GM18870 (cell line): ENCODE measurements around the gene XCL2.
"Not testable (repeated sequence)": the region's sequence is repeated elsewhere in the genome, so short reads cannot be mapped to it uniquely, and the experiment has no call there.

Experiments
- ATAC-seq: cut with Tn5 transposase; IDR thresholded peaks from one replicate; pipeline ENCODE4 v1.9.1; 2021; ENCODE audit warnings: moderate library complexity; ENCODE audit not compliant: unreplicated experiment

XCL2 gene, protein sequence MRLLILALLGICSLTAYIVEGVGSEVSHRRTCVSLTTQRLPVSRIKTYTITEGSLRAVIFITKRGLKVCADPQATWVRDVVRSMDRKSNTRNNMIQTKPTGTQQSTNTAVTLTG

DNA sequence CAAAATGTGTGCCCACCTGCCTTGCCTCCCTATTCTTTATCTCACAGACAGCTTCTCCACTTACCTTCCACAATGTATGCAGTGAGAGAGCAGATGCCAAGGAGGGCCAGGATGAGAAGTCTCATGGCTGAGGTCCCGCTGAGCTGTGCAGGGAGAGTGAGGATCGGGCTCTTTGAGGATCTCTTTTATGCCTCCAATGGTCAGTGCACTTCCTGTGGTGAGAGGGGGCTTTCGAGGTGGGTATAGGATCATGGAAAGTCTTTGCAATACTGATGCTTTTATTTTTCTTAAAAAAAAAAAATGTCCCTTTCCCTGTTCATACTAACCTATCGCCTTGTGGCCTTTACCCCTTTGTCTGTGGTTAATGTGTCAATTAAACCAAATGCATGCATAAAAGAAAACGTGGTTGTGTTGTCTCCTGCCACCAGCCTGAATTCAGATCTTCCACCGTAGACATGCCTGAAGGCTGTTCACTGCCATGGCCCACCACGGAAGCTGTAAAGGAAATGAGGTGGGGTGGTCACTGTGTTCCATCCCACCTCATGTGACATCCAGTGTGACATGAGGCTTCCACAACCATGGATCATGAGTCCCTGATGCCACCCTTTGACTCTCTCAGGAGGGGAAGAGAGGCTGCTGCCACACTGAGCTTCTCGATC is at the start of gene XCL2:
Gene XCL2 (minus strand): TSS at position 158 of the 659 bp plus-strand sequence. CDS start 33 bp downstream, at position 125.
- not testable (repeated sequence) for ATAC-seq

DNA sequence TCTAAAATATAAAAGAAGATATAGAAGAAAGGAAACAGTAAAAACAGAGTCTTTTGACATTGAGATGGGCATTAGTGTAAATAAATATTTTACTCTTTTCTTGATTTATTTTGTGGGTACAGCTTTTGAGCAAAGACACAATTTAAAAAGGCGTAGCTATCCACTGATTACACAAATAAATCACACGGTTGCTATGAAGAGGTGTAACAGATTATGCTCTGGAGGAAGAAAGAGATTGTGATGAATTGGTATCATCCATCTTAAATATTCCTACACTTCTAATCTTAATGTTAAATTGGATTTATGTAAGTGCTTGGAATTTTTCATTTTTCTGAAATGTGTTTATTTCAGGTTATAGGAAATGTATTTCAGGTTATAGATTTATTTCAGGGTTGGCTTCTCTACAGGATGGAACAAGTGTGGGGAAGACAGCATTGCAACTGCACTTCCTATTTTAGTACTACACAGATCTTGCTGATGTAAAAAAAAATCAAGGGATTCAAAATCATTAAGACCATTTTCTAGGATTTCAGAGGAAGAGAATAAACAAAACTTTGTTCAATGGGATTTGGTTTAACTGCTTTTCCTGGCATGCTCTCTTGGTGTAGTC is 47.9 kb upstream of the XCL2 start:
- no peak for ATAC-seq

DNA sequence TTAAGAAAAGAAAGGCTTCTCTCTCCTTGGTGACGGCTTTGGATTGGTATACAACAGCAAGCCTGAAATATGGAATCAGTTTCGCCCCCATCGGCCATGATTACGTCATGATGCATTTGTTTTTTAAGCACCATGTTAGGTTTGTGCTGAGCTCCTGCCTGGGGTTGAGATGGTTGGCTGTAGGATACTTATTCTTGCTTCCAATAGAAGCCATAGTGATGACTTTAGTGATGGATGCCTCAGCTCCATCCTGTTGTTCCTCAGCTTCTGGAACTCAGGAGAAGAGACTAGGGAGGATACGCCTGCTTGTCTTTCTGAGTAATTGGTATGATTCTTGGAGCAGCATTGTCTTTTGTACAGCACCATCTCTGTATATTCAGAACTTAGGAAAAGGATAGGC is 47.3 kb upstream of the XCL2 start:
- ATAC-seq = no peak

DNA sequence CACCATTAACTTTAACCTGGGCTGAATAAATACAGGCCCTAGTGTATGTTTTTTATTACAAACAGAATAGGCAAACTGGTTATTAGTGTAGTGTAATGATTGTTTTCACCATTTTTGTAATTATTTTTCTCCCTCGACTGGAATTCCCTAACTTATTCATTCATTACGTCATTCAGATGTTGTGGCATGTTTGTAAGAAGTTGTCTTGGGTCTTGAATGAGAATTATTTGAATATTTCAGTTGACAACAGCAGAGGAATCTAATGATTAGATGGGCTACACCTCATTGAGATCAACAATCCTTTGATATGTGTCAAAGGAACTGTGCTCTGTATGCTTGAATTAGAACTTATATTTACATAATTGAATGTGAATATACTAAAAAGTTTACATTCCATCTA is 45.4 kb upstream of the XCL2 start:
- ATAC-seq = no peak

DNA sequence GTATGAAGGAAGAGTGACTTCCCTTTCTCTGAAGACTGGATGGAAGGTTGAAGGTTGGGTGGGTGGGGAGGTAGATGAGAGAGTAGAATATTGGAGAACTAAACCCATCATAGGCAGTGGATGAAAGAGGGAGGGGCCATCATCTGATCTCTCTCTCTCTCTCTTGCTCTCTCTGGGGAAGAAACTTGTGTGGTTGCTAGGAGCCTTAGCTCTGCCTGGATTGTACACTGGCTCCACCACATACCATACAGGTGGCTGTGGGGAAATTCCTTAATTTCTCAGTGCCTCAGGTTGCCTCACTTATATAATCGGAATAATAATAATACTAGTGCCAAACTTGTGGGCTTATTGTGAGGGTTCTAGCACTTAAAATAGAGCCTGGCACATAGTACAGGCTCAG is 42.1 kb upstream of the XCL2 start:
- no peak for ATAC-seq

DNA sequence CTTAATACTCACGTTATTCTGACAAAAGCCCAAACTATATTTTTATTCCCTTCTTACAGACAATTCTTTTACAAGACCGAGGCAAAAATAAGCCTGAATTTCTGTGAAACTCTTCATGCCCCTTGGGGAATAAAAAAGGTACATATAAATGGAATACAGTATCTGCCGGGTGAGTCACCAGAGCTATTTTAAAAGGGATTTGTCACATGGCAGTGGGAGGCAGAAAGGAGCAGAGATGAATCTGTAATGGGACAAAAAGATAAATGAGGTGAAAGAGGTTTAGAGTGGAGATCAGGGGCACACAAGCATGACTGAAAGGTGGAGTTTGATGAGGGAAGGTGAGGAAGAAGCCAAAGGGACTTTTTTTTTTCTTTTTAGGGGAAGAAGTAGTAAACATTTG is 41.4 kb upstream of the XCL2 start:
- ATAC-seq = no peak

DNA sequence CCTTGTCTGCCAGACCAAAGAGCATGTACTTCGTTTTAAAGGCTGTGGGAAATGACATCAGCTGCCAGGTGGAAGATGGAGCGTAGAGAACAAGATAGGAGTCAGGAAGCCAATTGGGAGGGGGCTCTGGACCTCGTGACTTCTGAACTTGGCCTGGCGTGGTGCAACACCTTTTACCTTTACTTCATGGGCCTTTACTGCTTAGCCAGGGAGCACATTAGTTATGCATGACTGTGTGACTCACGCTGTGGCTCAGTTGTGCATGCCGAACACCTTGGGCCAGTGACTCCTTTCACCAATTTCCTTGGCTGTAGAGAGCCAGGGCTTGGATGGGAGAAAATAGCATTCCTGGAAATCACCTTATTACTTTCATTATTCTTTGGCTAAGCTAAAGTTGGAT is 39.8 kb upstream of the XCL2 start:
- ATAC-seq = no peak

DNA sequence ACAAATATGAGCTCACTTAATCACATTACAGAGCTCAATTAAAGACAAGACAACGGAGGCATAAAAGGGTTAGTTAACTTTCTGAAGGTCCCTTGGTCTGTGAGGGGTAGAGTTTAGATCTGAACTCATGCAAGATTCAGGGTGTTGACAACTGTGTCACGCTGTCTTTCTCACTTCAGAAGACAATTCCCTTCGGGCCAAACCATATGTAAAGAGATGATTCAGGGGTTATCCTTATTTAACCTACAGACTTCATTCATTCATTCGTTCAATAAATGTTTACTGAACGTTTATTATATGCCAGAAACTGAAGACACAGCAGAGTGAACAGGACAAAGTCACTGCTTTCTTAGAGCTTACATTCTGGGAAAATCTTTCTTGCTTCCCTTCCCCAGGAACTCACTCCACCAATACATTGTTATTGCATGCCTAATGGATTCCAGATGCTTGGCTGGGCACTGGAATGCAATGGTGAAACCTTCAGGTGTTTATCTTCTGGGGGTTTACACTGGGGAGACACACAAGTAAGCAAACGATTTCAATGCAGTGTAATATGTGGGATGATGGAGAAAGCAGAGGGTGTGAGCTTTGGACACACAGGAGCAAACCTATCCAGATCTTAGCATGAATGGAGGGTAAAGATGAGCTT is 39.0 kb upstream of the XCL2 start:
- no peak for ATAC-seq

DNA sequence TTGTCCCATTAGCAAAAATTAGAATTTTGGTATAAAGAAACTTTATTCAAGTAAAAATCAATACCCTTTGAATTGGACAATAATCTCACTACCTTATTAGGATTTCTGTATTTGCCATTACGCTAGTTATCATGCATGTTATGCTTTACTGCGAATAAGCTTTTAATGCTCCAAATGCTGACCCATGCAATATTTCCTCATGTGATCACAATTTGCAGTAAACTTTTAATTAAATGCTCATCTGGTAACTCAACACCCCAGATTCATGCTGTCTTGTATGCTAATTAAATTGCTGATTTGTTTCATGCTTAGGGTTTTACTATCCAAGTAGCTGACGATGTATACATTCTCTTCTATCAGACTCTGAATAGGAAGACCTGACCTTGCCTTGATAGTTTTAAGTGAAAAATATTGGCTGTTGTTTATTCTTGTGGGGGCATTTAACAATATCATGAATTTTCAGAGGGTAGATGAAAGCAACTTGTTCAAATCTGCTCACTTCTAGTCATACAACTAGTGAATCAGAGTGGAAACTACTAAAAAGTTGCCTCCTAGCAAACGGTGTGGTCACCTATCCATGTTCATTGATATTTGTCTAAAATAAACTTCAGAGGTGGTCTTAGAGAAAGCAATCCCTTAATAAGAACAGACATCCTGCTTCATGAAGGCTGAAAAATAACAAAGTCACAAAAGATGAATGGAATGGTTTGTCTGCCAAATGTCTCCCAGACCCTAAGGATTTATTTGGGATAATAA is 38.2 kb upstream of the XCL2 start:
- ATAC-seq = no peak

DNA sequence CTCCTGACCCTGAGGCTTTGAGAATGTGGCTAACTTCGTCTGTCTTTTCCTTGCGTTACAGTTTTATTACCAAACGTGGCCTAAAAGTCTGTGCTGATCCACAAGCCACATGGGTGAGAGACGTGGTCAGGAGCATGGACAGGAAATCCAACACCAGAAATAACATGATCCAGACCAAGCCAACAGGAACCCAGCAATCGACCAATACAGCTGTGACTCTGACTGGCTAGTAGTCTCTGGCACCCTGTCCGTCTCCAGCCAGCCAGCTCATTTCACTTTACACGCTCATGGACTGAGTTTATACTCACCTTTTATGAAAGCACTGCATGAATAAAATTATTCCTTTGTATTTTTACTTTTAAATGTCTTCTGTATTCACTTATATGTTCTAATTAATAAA is 37.2 kb upstream of the XCL2 start:
- not testable (repeated sequence) for ATAC-seq

DNA sequence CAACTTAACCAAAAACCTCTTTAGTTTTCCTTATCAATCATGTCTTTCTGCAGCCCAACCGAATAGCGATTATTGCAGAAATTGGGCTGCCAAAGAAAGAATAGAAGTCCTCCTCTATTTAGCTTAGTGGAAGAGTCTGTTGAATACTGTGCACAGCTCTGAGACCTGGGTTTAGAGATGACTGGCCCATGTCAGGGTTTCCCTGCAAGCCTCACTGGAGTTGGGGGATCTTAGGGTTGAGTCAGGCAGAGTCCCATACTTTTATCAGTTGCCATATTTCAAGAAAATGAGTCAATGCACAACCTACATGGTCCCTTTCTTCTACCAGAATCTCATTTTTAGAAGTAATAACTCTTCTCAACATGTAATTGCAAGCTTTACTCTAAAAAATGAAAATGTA is 36.5 kb upstream of the XCL2 start:
- not testable (repeated sequence) for ATAC-seq

DNA sequence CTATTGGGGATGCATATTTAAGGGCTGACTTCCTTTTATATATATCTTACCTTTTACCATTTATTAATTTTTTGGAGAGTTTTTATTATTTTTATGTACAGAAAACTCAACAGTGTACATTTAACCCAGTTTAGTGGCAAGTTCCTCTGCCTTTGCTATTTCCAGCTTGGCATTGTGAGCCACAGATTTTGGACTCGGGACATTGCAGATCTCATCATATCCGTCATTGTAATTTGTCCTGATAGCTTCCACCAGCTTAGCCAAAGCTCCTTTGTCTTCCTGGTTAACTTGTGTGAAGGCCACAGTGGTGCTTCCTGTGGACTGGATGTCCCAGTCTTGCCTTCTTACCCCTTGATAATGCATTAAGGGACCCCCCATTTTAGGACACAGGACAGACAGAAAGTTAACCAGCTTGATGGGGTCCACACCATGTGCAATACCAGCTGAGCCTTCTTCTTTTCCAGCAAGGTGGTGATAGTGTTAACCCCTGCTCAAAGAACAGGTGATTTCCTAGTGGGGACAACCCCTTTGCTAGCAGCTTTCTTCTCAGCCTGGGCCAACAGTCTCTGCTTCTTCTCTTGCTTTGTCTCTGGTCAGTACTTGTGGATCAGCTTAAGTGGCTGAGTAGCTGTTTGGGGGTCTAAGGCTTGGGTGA is 34.9 kb upstream of the XCL2 start:
- not testable (repeated sequence) for ATAC-seq

DNA sequence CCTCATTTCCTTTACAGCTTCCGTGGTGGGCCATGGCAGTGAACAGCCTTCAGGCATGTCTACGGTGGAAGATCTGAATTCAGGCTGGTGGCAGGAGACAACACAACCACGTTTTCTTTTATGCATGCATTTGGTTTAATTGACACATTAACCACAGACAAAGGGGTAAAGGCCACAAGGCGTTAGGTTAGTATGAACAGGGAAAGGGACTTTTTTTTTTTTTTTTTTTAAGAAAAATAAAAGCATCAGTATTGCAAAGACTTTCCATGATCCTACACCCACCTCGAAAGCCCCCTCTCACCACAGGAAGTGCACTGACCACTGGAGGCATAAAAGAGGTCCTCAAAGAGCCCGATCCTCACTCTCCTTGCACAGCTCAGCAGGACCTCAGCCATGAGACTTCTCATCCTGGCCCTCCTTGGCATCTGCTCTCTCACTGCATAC is 32.5 kb upstream of the XCL2 start, which contains the start of gene XCL1:
Gene XCL1 (plus strand): TSS at position 361 of the 444 bp plus-strand sequence. CDS start 33 bp downstream, at position 394.
- not testable (repeated sequence) for ATAC-seq

DNA sequence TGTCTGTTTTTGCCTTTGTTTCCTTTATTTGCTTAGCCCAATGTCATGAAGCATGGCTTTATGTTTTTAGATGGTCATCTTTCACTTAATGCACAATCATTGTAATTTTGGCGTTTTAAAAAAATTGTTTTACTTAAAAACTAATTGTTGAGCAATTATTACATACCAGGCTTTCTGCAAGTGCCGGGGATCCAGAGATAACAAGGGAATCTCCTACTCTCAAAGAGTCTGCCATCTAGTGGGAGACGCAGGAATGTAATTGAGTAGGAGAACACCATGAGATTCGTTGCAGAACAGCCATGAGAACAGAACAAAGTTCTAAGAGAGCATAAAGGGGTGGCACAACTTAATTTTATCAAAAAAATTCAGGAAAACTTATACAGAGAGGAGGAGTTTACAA is 30.4 kb upstream of the XCL2 start:
- ATAC-seq = not testable (repeated sequence)

DNA sequence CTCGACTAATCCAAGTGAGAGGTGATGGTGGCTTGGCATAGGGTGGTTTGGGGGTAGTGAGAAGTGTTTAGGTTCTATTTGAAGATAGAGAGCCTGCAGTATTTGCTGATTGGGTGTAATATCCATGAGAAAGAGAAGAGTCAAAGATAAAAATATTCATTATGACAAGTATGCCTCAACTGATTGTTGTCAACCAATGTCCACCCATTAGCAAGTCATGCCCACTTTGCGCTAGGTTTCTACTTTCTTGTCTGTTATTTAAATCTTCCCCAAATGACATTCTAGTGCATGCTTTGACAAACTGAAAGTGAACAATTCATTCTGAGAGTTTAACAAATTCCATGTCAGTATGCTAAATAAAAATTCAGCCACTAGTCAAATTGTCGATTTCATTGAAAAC is 28.8 kb upstream of the XCL2 start:
- ATAC-seq = no peak

DNA sequence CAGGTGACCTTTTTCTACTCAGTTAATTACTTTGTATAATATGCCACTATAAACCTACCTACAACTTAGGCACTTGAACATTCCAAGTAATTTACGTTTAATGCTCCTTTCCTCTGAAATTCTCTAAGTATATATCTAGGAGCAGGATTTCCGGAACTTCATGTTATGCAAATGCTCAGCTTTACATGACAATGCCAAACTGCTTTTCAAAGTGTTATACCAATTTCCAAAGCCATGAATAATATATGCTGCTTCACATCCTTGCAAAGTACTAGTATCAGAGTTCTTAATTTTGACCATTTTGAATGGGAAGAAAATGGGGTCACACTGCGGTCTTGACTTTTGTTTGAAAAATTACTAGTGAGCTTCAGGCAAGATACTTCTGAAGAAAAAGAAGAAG is 26.9 kb upstream of the XCL2 start:
- ATAC-seq = no peak

DNA sequence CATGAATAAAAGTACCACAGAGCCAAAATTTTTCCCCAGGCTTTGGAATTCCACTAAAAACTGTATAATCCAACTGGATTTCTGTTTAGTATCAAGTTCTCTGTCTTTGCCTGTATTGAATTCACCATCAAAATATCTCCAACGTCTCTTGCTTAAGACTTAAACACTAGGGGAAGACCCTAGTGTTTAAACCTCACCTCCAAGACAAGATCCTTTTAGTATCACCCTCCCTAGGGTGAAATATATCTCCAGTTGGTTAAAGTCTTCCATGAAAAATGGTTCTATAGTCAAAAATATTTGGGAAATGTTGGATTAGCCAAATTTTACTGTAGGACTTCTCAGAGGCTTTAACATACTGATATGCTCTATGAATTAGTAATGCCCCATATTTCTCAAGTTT is 24.5 kb upstream of the XCL2 start:
- no peak for ATAC-seq

DNA sequence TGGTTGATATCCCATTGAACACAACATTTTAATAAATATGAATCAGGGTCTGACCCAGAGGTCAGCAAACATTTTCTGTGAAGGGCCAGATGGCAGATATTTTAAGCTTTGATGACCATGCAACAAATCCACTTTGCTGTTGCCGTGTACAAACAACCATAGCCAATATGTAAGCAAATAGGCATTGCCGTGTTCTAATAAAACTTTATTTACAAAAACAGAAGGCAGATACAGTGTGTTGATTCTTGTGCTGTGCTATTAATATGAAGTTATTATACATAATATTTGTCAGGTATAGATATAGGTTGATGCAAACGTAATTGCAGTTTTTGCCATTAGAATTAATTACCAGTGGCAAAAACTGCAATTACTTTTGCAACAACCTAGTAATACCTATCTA is 23.8 kb upstream of the XCL2 start:
- ATAC-seq = no peak

DNA sequence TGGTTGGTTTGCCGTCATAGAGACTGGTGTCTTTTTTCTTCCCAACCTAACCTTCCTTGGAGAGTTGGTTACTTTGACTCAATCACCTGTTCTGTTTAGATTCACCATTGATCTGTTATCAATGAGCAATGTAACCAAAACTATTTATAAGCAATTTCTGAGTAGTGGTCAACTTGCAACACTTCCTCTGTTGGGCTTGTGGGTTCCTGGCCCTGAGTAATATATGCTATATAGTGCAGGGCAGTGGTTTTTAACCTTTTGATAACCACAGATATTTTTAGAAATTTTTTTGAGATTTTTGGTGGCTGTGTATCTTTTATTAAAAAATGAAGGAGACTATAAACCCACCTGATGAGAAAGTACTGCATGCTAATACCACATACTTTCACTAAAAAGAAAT is 23.2 kb upstream of the XCL2 start:
- no peak for ATAC-seq

DNA sequence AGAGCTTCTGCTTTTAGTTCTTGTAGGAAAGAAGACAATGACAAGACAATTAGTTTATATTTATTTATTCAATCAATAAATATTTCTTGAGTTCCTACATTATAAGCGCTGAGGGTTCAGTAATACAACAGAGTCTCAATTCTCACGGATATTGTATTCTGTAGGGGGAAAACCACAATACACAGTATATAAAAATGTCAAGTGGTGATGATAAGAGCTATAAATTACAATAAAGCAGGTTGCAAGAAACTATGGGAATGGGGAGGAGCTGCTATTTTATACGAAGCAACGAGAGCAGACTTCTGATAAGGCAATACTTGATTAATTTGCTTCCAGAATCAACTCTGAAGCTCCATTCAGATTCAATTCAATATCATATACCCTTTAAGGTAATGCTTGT is 22.0 kb upstream of the XCL2 start:
- ATAC-seq = no peak

DNA sequence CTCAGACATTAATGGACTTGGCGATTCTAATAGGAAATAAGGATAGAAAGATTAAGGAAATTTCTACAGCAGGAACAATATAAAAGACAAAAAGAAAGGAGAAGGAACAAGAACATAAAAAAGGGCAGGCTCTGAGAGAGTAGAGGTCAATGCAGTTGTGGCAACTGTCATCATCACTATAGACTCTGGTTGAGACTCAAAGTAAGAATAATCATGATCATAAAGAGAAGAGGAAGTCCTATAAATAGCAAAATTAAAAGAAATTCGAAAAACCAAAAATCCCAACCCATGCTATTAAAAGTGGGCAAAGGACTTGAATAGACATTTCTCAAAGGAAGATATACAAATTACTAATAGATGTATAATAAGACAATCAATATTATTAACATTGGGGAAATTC is 18.2 kb upstream of the XCL2 start:
- ATAC-seq = no peak
